GM12892 (cell line): ENCODE results near the gene TNFRSF12A.

Source experiments
- POLR2A ChIP-seq: IDR thresholded peaks from 2 replicates; pipeline ENCODE4 v1.6.1; 2011; ENCODE audit warnings: low read depth, low read length, control low read depth
- POLR2AphosphoS5 ChIP-seq: IDR thresholded peaks from 2 replicates; pipeline ENCODE4 v1.6.1; 2011; ENCODE audit warnings: low read depth, low read length, control low read depth

DNA sequence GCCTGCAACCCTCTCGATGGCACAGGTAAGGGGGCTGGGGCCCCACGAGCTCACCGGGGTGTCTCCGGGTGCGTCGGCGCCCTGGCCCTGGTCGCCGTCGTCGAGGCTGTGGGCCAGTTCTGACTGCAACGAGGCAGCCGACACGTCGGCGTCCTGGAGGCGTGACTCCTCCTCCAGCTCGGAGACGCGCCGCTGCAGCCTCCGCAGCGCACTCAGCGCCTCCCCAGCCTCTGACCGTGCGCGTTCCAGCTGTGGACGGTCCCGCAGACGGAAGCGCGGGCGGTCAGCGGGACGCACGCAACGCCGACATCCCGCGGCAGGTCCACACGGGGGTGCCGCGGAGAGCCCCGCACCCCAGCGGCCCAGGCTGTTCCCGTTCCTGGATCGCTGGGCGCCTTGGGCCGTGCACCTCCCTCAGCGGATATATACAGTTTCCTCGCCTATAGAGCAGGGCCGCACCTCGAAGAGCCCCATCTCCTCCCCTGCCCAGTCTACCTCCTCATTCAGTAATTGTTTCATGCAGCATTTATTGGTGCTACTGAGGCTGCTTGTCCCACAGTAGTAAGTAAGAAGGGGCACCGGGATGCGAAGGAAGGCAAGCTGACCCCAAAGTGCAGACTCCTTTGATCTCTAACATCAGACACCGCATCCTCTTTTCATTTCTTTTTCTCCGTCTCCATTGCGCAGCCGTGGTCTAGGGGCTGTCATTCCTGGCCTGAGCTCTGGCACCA, 9.5 kb downstream of the TNFRSF12A start:
- TF ChIP-seq POLR2A (no peak), POLR2AphosphoS5 (no peak)
